RWPE2 (cell line): ENCODE measurements around the gene CALU.

Source experiments
- ATAC-seq: fragments of 200-7000 bp; cut with Tn5 transposase; 3 replicates; pipeline ENCODE4 v1.9.1; 2021; ENCODE audit warnings: low read depth
- DNase-seq: peaks from one replicate; pipeline ENCODE4 v3.0.0-alpha.2; 2020; ENCODE audit warnings: low spot score
- H3K27ac ChIP-seq: fragments of 450-650 bp; 2 replicates; pipeline ENCODE4 v1.5.1; 2017; ENCODE audit warnings: mild to moderate bottlenecking; ENCODE audit not compliant: poor library complexity, severe bottlenecking
- H3K27me3 ChIP-seq: fragments of 250-450 bp; sonication (Bioruptor Pico); 2 replicates; pipeline ENCODE4 v1.5.1; 2021; ENCODE audit warnings: mild to moderate bottlenecking, moderate library complexity; ENCODE audit not compliant: insufficient read depth, poor library complexity, severe bottlenecking
- H3K36me3 ChIP-seq: fragments of 250-450 bp; sonication (Bioruptor Pico); 2 replicates; pipeline ENCODE4 v1.5.1; 2020; ENCODE audit warnings: low read depth, mild to moderate bottlenecking, moderate library complexity
- H3K4me1 ChIP-seq: fragments of 250-450 bp; sonication (Bioruptor Pico); 2 replicates; pipeline ENCODE4 v1.5.1; 2021; ENCODE audit warnings: mild to moderate bottlenecking, moderate library complexity; ENCODE audit not compliant: insufficient read depth, poor library complexity, severe bottlenecking
- H3K4me3 ChIP-seq: fragments of 250-450 bp; sonication (Bioruptor Pico); 2 replicates; pipeline ENCODE4 v1.5.1; 2021; ENCODE audit warnings: mild to moderate bottlenecking, moderate library complexity; ENCODE audit not compliant: severe bottlenecking
- H3K9me3 ChIP-seq: fragments of 250-450 bp; sonication (Bioruptor Pico); 2 replicates; pipeline ENCODE4 v1.5.1; 2021; ENCODE audit warnings: mild to moderate bottlenecking, moderate library complexity; ENCODE audit not compliant: severe bottlenecking
- TF ChIP-seq, protein P1 (sequence below): fragments of 450-650 bp; IDR thresholded peaks from one replicate; pipeline ENCODE4 v1.5.1; 2017; ENCODE audit warnings: mild to moderate bottlenecking, moderate library complexity; ENCODE audit not compliant: poor library complexity, severe bottlenecking

Gene CALU

DNA sequence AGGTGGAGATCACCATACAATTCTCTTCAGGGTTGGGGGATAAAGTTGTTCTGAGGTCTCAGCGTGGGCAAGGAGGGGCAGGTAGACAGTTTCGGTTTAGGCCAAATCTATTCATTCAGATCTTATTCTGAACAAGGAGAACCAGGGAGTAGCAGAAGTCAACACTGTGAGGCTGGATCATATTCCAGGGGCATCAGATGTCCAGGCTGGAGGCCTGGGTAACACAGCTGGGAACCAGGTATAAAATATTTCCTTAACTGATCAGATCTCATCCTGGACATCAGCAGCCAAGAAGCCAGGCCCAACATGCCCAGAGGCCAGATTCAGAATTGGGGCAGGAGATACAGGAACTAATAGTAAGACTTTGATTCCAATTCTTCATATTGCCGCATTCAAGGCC is 71.8 kb downstream of the CALU start:
- H3K9me3 ChIP-seq = no peaks in the 10 kb centered on the region
- no peaks in the 10 kb centered on the region for H3K4me1 ChIP-seq
- no peak overlapping the region for H3K27ac ChIP-seq
- no peak overlapping the region for H3K4me3 ChIP-seq
- TF ChIP-seq, protein P1, sequence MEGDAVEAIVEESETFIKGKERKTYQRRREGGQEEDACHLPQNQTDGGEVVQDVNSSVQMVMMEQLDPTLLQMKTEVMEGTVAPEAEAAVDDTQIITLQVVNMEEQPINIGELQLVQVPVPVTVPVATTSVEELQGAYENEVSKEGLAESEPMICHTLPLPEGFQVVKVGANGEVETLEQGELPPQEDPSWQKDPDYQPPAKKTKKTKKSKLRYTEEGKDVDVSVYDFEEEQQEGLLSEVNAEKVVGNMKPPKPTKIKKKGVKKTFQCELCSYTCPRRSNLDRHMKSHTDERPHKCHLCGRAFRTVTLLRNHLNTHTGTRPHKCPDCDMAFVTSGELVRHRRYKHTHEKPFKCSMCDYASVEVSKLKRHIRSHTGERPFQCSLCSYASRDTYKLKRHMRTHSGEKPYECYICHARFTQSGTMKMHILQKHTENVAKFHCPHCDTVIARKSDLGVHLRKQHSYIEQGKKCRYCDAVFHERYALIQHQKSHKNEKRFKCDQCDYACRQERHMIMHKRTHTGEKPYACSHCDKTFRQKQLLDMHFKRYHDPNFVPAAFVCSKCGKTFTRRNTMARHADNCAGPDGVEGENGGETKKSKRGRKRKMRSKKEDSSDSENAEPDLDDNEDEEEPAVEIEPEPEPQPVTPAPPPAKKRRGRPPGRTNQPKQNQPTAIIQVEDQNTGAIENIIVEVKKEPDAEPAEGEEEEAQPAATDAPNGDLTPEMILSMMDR = no peak
- H3K27me3 ChIP-seq = no peaks in the 10 kb centered on the region
- ATAC-seq = no peak
- DNase-seq = no peak
- H3K36me3 ChIP-seq = no peaks in the 10 kb centered on the region

DNA sequence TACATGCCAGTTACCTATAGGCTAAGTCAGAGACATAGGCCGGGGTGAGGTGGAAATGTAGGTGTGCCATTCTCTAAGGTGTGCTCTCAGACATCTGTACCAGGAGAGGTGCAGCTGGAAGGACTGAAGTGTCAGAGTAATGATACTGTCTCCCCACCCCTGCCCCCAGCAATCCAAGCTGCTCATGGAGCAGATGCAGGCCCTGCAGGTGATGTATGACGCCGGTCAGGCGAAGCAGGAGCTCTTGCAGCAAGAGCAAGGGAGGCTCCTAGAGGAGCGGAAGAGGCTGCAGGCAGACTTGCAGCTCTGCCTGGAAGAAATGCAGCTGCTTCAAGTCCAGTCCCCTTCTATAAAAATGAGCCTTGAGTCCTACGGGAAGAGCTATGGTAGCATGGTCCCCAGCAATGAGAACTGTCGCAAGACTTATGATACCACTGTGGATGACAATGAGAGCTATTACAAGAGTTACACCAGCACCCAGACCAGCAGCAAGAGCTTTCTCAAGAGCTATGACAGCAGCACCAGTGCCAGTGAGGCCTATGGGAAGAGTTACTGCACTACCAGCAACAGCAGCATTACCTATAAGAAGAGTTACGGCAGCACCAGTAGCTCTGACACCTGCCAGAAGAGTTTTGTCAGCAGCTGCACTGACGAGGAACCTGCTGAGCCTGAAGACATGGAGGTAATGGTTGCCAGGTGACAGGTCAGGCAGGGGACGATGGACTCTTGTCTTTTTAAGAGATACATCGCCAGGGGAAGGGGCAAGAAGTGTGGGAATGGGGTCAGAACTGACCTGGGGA is 72.7 kb downstream of the CALU start:
- Histone ChIP-seq H3K36me3 (no peaks in the 10 kb centered on the region), H3K27ac (no peak overlapping the region)

DNA sequence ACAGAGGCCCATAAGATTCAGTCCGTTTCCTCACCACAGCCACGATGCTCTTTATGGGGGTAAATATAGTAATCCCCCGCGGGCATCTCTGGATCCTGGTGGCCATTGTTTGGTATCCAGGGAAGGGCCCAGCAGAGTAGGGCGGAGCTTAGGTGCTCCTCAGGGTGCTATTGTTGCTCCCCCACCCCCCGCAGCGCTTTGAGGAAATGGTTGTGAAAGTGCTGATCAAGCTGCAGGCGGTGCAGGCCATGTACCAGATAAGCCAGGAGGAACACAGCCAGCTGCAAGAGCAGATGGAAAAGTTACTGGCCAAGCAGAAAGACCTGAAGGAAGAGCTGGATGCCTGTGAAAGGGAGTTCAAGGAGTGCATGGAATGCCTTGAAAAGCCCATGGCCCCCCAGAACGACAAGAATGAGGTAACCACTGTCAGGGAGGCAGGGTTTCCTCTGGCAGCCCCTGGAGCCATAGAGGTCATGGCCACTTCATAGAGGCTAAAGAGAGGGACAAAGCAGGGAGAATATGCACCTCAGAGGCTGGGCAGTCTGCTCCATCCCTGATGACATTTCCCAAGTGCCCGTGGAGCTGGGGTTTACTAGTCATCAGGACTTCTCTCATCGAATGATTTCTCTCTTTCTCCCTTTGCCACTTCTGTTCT is 73.5 kb downstream of the CALU start:
- Histone ChIP-seq H3K36me3 (no peaks in the 10 kb centered on the region), H3K27ac (no peak overlapping the region), H3K4me3 (no peak overlapping the region), H3K9me3 (no peaks in the 10 kb centered on the region), H3K4me1 (no peaks in the 10 kb centered on the region), H3K27me3 (no peaks in the 10 kb centered on the region)
- ATAC-seq (no peak), DNase-seq (no peak)
- TF ChIP-seq, protein P1 = no peak

More for the DNA sequence above, 72.7 kb downstream of the CALU start:
- TF ChIP-seq, protein P1 = no peak
- ATAC-seq (no peak), DNase-seq (no peak)
- Histone ChIP-seq H3K4me3 (no peak overlapping the region), H3K27me3 (no peaks in the 10 kb centered on the region), H3K4me1 (no peaks in the 10 kb centered on the region), H3K9me3 (no peaks in the 10 kb centered on the region)

DNA sequence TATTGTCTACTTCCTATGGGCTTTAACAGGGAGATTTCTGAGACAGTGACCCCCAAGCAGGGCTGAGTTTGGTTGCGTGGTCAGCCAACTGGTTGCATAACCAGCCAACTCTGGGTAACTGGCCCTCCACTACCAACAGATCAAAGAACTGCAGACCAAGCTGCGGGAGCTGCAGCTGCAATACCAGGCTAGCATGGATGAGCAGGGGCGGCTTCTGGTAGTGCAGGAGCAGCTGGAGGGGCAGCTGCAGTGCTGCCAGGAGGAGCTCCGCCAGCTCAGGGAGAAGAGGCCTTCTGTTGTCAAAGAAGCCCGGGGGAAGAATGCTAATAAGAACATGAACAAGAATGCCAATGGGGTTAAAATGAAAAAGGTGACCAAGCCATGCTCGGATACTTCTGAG is 75.3 kb downstream of the CALU start:
- Histone ChIP-seq H3K4me1 (no peaks in the 10 kb centered on the region), H3K9me3 (no peaks in the 10 kb centered on the region), H3K27me3 (no peaks in the 10 kb centered on the region), H3K36me3 (no peaks in the 10 kb centered on the region), H3K27ac (no peak overlapping the region), H3K4me3 (no peak overlapping the region)
- TF ChIP-seq, protein P1 = no peak
- DNase-seq (no peak), ATAC-seq (no peak)
